WTC11 (cell line): ENCODE data around the gene NDRG2.

Source experiments
- ETV6 ChIP-seq: sonication (generic); formaldehyde crosslinking; IDR thresholded peaks from 2 replicates; pipeline ENCODE4 v1.8.1; 2022; ENCODE audit warnings: mild to moderate bottlenecking, missing genetic modification reagents
- TF ChIP-seq, protein P1 (sequence below): fragments of 200-600 bp; IDR thresholded peaks from 2 replicates; pipeline ENCODE4 v1.8.0; 2022; ENCODE audit warnings: antibody characterized with exemption
- TF ChIP-seq, protein P2 (sequence below): sonication (generic); formaldehyde crosslinking; IDR thresholded peaks from 2 replicates; pipeline ENCODE4 v1.8.1; 2023; ENCODE audit warnings: mild to moderate bottlenecking, missing genetic modification reagents, moderate library complexity

DNA sequence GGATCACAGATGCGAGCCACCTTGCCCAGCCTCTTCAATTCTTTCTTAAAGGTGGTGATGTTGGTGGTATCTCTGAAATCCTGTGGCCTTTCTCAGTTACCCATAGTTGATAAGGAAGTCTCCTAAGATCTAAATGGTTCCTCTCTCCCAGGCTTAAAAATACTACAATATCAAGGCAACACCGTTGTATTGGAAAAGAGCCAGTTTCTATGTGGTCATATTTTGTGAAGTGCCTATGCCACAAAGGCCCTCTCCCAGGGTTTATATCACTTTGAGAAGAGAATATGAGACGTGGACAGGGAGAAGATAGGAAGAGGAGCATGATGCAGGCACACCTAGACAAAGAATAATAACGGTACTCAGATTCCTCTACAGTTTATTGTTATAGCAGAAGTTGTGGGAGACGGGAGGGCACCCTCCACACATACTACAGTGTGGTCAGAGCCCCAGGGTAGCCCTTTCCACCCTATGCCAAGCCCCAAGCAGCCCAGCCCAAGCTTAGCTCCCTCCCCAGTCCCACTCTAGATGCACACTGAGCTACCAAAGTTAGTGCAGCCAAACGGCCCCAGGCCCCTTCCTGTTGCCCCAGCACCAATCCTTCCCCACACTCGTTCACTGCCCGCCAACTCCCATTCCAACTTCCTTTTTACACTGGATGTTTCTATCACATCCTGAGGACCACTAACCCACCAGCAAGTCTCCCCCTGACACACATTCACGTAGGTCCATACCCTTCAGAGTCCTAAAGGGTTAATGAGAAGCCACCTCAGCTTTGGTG, 8.3 kb downstream of the NDRG2 start:
- TF ChIP-seq, protein P1, sequence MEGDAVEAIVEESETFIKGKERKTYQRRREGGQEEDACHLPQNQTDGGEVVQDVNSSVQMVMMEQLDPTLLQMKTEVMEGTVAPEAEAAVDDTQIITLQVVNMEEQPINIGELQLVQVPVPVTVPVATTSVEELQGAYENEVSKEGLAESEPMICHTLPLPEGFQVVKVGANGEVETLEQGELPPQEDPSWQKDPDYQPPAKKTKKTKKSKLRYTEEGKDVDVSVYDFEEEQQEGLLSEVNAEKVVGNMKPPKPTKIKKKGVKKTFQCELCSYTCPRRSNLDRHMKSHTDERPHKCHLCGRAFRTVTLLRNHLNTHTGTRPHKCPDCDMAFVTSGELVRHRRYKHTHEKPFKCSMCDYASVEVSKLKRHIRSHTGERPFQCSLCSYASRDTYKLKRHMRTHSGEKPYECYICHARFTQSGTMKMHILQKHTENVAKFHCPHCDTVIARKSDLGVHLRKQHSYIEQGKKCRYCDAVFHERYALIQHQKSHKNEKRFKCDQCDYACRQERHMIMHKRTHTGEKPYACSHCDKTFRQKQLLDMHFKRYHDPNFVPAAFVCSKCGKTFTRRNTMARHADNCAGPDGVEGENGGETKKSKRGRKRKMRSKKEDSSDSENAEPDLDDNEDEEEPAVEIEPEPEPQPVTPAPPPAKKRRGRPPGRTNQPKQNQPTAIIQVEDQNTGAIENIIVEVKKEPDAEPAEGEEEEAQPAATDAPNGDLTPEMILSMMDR, result no peak
- TF ChIP-seq, protein P2, sequence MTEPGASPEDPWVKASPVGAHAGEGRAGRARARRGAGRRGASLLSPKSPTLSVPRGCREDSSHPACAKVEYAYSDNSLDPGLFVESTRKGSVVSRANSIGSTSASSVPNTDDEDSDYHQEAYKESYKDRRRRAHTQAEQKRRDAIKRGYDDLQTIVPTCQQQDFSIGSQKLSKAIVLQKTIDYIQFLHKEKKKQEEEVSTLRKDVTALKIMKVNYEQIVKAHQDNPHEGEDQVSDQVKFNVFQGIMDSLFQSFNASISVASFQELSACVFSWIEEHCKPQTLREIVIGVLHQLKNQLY (CRISPR knock-in tag), result no peak
- TF ChIP-seq ETV6 (CRISPR knock-in tag), result no peak
